Measurements from ENCODE around the gene MITF. TPM values are rescaled to one million over a fixed set of nuclear protein-coding genes. Genes with fewer than 3 reads are reported as not detected.

MITF gene
- total and polyA plus RNA-seq, 4 donors, result 0.91 to 2.9 (median 2.3) TPM

DNA sequence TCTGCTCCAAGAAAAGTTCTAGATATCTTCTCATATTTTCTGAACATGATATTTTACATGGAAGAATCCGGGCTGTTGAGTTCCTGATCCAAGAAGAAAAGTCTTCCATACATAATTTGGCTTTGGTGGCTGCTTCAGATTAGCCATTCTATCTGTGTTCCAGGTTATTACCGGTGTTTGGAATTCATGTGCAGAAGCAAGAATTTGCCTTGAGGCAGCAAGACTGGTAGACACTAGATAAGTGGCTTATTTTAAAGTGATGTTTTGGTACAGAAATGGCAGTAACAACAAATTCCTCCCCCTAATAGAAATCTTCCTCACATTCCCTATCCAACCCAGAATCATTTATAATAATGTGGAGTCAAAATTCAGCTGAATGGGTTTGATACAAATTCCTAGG lies 29.2 kb downstream of the MITF start:
- Histone ChIP-seq H3K36me3 (ENCODE audit: control insufficient read depth in 4 of 4, insufficient read depth in 3 of 4, low read depth in 1 of 4, low read length in 3 of 4) (no peaks in the 10 kb centered on the region), H3K9me3 (ENCODE audit: control insufficient read depth in 4 of 4, low read length in 3 of 4) (no peaks in the 10 kb centered on the region), H3K27me3 (ENCODE audit: control insufficient read depth in 4 of 4, insufficient read depth in 4 of 4, low read length in 3 of 4) (no peaks in the 10 kb centered on the region), H3K4me3 (ENCODE audit: low read depth in 1 of 3, low read length in 3 of 3) (no peak overlapping the region), H3K27ac (ENCODE audit: low read depth in 1 of 2, low read length in 2 of 2) (no peak overlapping the region), H3K9ac (ENCODE audit: low read depth in 1 of 2, low read length in 2 of 2) (no peak overlapping the region), H3K4me1 (ENCODE audit: control insufficient read depth in 4 of 4, insufficient read depth in 4 of 4, low read length in 3 of 4) (peaks cover 0 to 2% (median 0%) of the 10 kb centered on the region in 4 donors)
- DNase-seq (ENCODE audit: low spot score), result no peak
- 92% methylated on average over 2 of the region's 2 CpGs for WGBS
- TF ChIP-seq, protein P1, sequence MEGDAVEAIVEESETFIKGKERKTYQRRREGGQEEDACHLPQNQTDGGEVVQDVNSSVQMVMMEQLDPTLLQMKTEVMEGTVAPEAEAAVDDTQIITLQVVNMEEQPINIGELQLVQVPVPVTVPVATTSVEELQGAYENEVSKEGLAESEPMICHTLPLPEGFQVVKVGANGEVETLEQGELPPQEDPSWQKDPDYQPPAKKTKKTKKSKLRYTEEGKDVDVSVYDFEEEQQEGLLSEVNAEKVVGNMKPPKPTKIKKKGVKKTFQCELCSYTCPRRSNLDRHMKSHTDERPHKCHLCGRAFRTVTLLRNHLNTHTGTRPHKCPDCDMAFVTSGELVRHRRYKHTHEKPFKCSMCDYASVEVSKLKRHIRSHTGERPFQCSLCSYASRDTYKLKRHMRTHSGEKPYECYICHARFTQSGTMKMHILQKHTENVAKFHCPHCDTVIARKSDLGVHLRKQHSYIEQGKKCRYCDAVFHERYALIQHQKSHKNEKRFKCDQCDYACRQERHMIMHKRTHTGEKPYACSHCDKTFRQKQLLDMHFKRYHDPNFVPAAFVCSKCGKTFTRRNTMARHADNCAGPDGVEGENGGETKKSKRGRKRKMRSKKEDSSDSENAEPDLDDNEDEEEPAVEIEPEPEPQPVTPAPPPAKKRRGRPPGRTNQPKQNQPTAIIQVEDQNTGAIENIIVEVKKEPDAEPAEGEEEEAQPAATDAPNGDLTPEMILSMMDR (IDR thresholded peaks at IDR 0.05; ENCODE audit: low read depth, low read length, missing input control), result no peak
- TF ChIP-seq TAF1 (conservative IDR thresholded peaks at IDR 0.05) (no peak), FOXA1 (IDR thresholded peaks at IDR 0.05) (no peak), HNF4G (IDR thresholded peaks at IDR 0.05) (no peak), RXRA (IDR thresholded peaks at IDR 0.05) (no peak), SP1 (IDR thresholded peaks at IDR 0.05) (no peak)
- TF ChIP-seq, protein P2, sequence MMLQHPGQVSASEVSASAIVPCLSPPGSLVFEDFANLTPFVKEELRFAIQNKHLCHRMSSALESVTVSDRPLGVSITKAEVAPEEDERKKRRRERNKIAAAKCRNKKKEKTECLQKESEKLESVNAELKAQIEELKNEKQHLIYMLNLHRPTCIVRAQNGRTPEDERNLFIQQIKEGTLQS (IDR thresholded peaks at IDR 0.05), result no peak
- TF ChIP-seq, protein P3, sequence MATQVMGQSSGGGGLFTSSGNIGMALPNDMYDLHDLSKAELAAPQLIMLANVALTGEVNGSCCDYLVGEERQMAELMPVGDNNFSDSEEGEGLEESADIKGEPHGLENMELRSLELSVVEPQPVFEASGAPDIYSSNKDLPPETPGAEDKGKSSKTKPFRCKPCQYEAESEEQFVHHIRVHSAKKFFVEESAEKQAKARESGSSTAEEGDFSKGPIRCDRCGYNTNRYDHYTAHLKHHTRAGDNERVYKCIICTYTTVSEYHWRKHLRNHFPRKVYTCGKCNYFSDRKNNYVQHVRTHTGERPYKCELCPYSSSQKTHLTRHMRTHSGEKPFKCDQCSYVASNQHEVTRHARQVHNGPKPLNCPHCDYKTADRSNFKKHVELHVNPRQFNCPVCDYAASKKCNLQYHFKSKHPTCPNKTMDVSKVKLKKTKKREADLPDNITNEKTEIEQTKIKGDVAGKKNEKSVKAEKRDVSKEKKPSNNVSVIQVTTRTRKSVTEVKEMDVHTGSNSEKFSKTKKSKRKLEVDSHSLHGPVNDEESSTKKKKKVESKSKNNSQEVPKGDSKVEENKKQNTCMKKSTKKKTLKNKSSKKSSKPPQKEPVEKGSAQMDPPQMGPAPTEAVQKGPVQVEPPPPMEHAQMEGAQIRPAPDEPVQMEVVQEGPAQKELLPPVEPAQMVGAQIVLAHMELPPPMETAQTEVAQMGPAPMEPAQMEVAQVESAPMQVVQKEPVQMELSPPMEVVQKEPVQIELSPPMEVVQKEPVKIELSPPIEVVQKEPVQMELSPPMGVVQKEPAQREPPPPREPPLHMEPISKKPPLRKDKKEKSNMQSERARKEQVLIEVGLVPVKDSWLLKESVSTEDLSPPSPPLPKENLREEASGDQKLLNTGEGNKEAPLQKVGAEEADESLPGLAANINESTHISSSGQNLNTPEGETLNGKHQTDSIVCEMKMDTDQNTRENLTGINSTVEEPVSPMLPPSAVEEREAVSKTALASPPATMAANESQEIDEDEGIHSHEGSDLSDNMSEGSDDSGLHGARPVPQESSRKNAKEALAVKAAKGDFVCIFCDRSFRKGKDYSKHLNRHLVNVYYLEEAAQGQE (IDR thresholded peaks at IDR 0.05), result no peak

DNA sequence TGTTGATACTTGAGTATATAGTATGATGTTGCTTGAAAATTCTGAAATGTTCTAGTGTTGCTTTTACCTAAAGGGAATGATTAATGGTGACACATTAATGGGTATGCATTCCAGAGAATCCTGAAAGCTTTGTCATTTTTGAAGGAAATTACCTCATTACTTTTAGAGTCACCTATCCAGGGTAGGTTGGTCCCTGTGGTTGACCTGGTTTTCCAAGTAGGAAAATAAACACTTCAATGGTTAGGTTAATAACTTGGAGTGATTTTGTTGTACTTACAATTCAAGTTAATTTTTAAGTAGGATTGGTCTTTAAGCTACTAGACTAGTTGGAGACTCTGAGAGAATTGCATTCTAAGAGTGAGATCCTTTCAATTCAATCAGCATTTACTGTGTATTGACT lies 31.0 kb downstream of the MITF start:
- Histone ChIP-seq H3K9me3 (ENCODE audit: control insufficient read depth in 4 of 4, low read length in 3 of 4) (no peaks in the 10 kb centered on the region), H3K9ac (ENCODE audit: low read depth in 1 of 2, low read length in 2 of 2) (no peak overlapping the region), H3K27me3 (ENCODE audit: control insufficient read depth in 4 of 4, insufficient read depth in 4 of 4, low read length in 3 of 4) (no peaks in the 10 kb centered on the region), H3K36me3 (ENCODE audit: control insufficient read depth in 4 of 4, insufficient read depth in 3 of 4, low read depth in 1 of 4, low read length in 3 of 4) (no peaks in the 10 kb centered on the region), H3K4me3 (ENCODE audit: low read depth in 1 of 3, low read length in 3 of 3) (no peak overlapping the region), H3K27ac (ENCODE audit: low read depth in 1 of 2, low read length in 2 of 2) (no peak overlapping the region), H3K4me1 (ENCODE audit: control insufficient read depth in 4 of 4, insufficient read depth in 4 of 4, low read length in 3 of 4) (no peaks in the 10 kb centered on the region)
- TF ChIP-seq RXRA (IDR thresholded peaks at IDR 0.05), result no peak
- no peak for TF ChIP-seq JUND (IDR thresholded peaks at IDR 0.05)
- TF ChIP-seq FOXA2 (IDR thresholded peaks at IDR 0.05), result no peak
- TF ChIP-seq RAD21 (IDR thresholded peaks at IDR 0.05), result no peak
- TF ChIP-seq, protein P1 (IDR thresholded peaks at IDR 0.05; ENCODE audit: low read depth, low read length, missing input control), result no peak
- TF ChIP-seq HNF4A (conservative IDR thresholded peaks at IDR 0.05), result no peak
- TF ChIP-seq TAF1 (conservative IDR thresholded peaks at IDR 0.05), result no peak
- no peak for TF ChIP-seq NR2F2 (IDR thresholded peaks at IDR 0.05)
- TF ChIP-seq HNF4G (IDR thresholded peaks at IDR 0.05), result no peak
- TF ChIP-seq, protein P2 (IDR thresholded peaks at IDR 0.05), result no peak
- TF ChIP-seq, protein P4, sequence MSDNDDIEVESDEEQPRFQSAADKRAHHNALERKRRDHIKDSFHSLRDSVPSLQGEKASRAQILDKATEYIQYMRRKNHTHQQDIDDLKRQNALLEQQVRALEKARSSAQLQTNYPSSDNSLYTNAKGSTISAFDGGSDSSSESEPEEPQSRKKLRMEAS (IDR thresholded peaks at IDR 0.05), result no peak
- TF ChIP-seq YY1 (IDR thresholded peaks at IDR 0.05), result no peak
- DNase-seq (ENCODE audit: low spot score), result no peak
